GM12892 (cell line): Measurements from ENCODE around the gene TMEM100.

ENCODE experiments used
- POLR2A ChIP-seq: IDR thresholded peaks from 2 replicates; pipeline ENCODE4 v1.6.1; 2011; ENCODE audit warnings: low read depth, low read length, control low read depth
- POLR2AphosphoS5 ChIP-seq: IDR thresholded peaks from 2 replicates; pipeline ENCODE4 v1.6.1; 2011; ENCODE audit warnings: low read depth, low read length, control low read depth
- TAF1 ChIP-seq: IDR thresholded peaks from 2 replicates; pipeline ENCODE4 v1.6.1; 2011; ENCODE audit warnings: low read depth, mild to moderate bottlenecking, control low read depth, low read length, borderline replicate concordance

GRCh38 chr17:55691666-55692065, 31.0 kb downstream of the TMEM100 start:
- TF ChIP-seq POLR2A, result no peak
- no peak for TF ChIP-seq POLR2AphosphoS5
- no peak for TF ChIP-seq TAF1
